ENCODE results near the gene CRYGA. TPM values are rescaled to one million over a fixed set of nuclear protein-coding genes. Genes with fewer than 3 reads are reported as not detected.
A peak's percentile ranks its signal among the peaks of the same experiment; 100 is the strongest.

The CRYGA gene
- total RNA-seq, 2 experiments from 2014 or later: not detected

DNA sequence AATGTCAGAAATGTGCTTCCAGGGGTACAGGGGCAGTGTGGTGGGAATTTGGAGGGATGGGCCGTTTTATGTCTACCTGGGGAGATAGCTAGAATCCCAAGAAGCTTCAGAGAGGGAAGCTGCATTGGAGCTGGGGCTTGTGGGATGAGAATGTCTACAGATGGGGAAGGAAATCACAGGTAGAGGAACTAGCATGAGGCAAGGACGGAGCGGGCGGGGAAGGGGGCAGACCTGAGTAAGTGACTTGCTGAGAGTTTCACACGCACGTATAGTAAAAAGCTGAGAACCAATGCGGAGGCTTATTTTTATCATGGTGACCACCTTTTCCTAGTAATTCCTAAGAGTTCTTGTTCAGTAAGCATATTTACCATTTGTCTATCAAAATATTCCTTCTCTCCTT, 20.1 kb upstream of the CRYGA start:
- Mint-ChIP-seq H3K4me3 (no peak overlapping the region), H3K4me1 (peaks cover 5% of the 10 kb centered on the region), H3K27me3 (peaks cover 33% of the 10 kb centered on the region), H3K36me3 (no peaks in the 10 kb centered on the region), H3K27ac (no peak overlapping the region), H3K9me3 (no peaks in the 10 kb centered on the region)
- no peak for ATAC-seq (ENCODE audit: low read depth)
- no peak for DNase-seq
- POLR2A ChIA-PET: no interaction called here

DNA sequence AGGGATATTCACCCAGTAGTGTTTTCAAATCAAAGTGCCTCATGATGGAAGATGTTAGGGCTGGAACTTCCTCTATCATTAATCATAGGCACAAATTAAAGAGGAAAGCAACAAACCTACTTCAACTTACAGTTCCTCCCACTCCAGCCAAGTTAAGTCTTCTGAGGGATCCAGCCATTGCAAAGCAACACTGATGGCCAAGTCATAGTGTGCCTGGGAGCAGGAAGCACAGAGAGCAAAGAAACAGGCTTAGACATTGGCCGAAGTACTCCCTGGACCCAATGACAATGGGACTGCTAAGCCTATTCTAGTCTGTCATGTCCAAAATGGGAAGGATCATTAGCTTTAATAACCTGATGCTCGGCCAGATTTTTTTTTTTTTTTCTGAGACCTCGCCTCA, 19.4 kb upstream of the CRYGA start:
- Mint-ChIP-seq H3K4me3 (no peak overlapping the region), H3K36me3 (no peaks in the 10 kb centered on the region), H3K9me3 (no peaks in the 10 kb centered on the region), H3K4me1 (peaks cover 5% of the 10 kb centered on the region), H3K27me3 (peaks cover 33% of the 10 kb centered on the region), H3K27ac (no peak overlapping the region)
- DNase-seq (no peak), ATAC-seq (ENCODE audit: low read depth) (no peak)
- POLR2A ChIA-PET: no interaction called here

DNA sequence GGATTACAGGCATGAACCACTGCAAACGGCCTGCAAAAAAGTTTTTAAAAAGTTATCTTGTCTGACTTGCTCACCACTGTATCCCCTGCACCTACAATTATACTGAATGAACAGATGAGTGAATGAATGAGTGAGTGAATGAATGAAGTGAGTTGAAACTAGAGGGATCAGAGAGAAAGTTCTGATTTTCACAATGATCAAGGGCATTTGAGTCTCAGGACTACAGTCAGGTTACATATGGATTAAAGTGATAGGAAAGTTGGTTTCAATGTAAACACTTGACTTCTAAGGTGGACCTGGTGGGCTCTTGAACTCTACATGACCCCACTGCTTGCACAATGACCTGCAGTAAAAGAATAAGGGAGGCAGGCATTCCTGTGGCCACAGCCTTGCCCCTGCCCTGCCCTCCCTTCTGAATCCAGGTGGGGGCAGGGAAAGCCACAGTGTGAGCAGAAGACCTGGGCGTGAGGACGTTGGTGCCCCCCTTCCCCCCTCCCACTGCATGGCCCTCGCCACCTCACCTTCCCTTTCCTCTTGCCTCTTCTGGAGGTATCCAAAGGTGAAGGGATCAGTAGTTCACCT, 15.7 kb upstream of the CRYGA start:
- ATAC-seq (ENCODE audit: low read depth): no peak
- no peak overlapping the region for H3K27ac Mint-ChIP-seq
- no peak for DNase-seq
- no peaks in the 10 kb centered on the region for H3K9me3 Mint-ChIP-seq
- H3K4me3 Mint-ChIP-seq: no peak overlapping the region
- peaks cover 3% of the 10 kb centered on the region for H3K4me1 Mint-ChIP-seq
- H3K36me3 Mint-ChIP-seq: no peaks in the 10 kb centered on the region
- POLR2A ChIA-PET: no interaction called here
- peaks cover 22% of the 10 kb centered on the region for H3K27me3 Mint-ChIP-seq

DNA sequence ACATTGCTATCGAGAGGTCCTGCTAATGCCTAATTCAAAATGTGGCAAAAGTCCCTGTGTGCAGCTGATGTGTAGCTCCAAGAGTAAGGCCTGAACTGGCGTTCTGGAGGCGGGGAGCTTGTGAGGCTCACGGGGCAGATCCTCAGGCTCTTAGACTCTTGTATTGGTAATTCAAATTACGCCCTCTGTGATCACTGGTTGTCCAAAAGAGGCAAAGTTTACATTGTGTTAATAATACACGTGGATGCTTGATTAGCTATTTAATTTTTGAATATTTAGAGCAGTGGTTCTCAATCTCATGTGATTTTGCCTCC, 12.4 kb upstream of the CRYGA start:
- no peak for ATAC-seq (ENCODE audit: low read depth)
- Mint-ChIP-seq H3K4me1 (peaks cover 5% of the 10 kb centered on the region), H3K9me3 (no peaks in the 10 kb centered on the region), H3K27me3 (peaks cover 9% of the 10 kb centered on the region), H3K4me3 (no peak overlapping the region), H3K36me3 (no peaks in the 10 kb centered on the region), H3K27ac (no peak overlapping the region)
- POLR2A ChIA-PET: interaction anchor here (1.1 kb wide), 1 partner anchor 91 kb away, joined by 3 read pairs; no protein-coding TSS in a partner anchor
- DNase-seq: no peak

DNA sequence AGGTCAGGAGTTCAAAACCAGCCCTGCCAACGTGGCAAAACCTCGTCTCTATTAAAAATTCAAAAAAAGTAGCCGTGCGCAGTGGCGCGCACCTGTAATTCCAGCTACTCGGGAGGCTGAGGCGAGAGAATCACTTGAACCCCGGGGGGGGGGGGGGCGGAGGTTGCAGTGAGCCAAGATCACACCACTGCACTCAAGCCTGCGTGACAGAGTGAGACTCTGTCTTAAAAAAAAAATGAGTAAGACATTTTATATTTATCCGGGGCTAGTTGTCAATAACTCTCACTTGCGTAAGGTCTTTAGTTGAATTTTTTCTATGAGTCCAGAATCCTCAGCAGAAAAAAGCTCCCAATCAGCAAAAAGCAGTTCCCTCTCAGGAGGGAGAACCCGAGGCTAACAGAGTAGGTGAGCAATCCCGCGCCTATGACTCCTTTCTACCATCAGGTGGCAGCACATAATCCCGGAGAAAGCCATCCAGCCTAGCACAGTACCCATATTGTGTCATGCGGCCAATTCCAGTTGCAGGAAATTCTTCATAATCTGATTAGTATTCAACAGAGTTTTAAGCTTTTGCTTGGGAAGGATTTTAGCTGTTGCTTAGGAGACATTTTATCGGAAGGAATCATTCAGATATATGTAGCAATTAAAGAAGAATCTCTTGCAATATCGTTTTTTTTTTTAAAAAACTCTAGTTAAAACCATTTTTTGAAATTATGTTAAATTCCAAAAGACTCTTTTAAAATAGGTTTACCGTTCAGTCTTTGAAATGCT, 11.9 kb upstream of the CRYGA start:
- peaks cover 5% of the 10 kb centered on the region for H3K4me1 Mint-ChIP-seq
- no peaks in the 10 kb centered on the region for H3K9me3 Mint-ChIP-seq
- peaks cover 10% of the 10 kb centered on the region for H3K27me3 Mint-ChIP-seq
- H3K36me3 Mint-ChIP-seq: no peaks in the 10 kb centered on the region
- peak; percentile 35 for DNase-seq
- no peak overlapping the region for H3K27ac Mint-ChIP-seq
- H3K4me3 Mint-ChIP-seq: no peak overlapping the region
- peak; percentile 91 for ATAC-seq (ENCODE audit: low read depth)
- POLR2A ChIA-PET: interaction anchor here (1.1 kb wide), 1 partner anchor 91 kb away, joined by 3 read pairs; no protein-coding TSS in a partner anchor

DNA sequence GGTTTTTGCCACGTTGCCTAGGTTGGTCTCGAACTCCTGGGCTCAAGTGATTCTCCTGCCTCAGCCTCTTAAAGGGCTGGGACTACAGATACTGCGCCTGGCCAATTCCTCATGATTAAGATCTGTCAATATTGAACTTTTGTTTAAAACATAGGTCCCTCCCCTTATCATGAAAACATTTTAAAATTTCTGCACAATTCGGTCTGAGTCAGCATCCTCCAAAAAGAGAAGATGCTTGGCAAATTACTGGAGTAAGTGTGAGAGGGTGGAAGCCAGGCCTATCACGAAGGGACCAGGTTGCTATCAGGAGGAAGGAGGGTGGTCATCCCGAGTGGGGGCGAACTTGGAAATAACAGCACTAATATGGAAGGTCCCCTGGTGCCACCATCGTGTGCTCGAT, 10.8 kb upstream of the CRYGA start:
- no peak for ATAC-seq (ENCODE audit: low read depth)
- DNase-seq: no peak
- H3K9me3 Mint-ChIP-seq: no peaks in the 10 kb centered on the region
- H3K27me3 Mint-ChIP-seq: peaks cover 17% of the 10 kb centered on the region
- POLR2A ChIA-PET: no interaction called here
- H3K4me3 Mint-ChIP-seq: no peak overlapping the region
- peaks cover 5% of the 10 kb centered on the region for H3K4me1 Mint-ChIP-seq
- no peak overlapping the region for H3K27ac Mint-ChIP-seq
- H3K36me3 Mint-ChIP-seq: no peaks in the 10 kb centered on the region

DNA sequence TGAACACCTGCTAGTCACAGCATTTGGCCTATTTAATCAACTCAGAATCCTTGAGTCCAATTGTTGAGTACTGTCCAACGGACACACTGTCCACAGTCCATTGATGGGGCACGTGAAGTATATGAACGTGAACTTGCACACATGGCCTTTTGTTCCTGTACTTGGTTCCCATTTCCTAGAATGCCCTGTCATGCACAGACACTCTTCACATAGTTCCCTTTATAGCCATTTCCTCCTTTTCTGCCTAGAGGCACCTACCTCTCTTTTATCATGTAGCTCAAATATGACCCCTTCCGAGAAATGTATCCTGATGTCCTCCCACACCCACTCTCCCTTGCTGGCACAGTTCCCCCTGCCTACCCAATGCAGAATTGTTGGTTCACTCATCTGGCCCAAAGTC, 8.7 kb upstream of the CRYGA start:
- POLR2A ChIA-PET: no interaction called here
- H3K9me3 Mint-ChIP-seq: no peaks in the 10 kb centered on the region
- no peak overlapping the region for H3K4me3 Mint-ChIP-seq
- peaks cover 5% of the 10 kb centered on the region for H3K4me1 Mint-ChIP-seq
- DNase-seq: no peak
- H3K36me3 Mint-ChIP-seq: no peaks in the 10 kb centered on the region
- no peak for ATAC-seq (ENCODE audit: low read depth)
- no peak overlapping the region for H3K27ac Mint-ChIP-seq
- H3K27me3 Mint-ChIP-seq: peaks cover 19% of the 10 kb centered on the region

DNA sequence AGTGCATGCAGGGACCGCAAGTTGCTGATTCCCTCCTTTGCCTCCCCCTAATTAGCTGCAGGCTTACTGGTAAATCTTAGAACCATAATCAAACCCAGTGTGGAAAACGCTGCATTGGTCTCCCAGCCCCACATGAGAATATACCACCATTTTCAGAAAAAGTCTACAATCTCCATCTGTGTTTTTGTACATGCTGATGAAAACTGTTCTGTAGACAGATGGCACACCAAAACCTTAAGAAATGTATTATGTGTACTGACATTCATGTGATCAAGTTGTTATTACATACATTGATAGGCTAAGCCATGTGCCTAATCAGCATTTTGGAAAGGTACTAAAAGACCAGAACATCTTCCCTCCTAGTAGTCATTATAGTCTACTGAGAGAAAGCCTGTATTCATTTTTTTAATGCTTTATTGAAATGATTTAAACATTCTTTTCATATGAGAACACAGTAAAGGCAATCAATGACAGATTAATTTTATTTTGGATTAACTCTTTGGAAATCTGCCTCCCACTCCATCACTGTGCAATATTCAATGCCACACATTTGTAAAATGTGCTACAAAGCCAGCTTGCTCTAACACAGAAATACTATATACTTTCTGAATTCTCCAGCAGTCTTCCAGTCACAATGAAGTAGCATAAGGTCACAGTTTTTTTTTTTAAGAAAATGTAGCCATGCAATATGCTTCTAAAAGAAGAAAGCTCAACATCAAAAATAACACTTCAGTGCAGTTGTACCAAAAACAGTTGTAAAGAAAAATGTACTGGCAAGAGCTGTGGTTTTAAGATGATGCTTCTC, 1.8 kb upstream of the CRYGA start:
- ATAC-seq (ENCODE audit: low read depth) (no peak), DNase-seq (no peak)
- H3K27ac Mint-ChIP-seq: no peak overlapping the region
- H3K4me3 Mint-ChIP-seq: no peak overlapping the region
- H3K9me3 Mint-ChIP-seq: no peaks in the 10 kb centered on the region
- POLR2A ChIA-PET: interaction anchor here (1.3 kb wide), 1 partner anchor 64 kb away, joined by 4 read pairs; no protein-coding TSS in a partner anchor
- peaks cover 28% of the 10 kb centered on the region for H3K27me3 Mint-ChIP-seq
- H3K36me3 Mint-ChIP-seq: no peaks in the 10 kb centered on the region
- H3K4me1 Mint-ChIP-seq: no peaks in the 10 kb centered on the region

DNA sequence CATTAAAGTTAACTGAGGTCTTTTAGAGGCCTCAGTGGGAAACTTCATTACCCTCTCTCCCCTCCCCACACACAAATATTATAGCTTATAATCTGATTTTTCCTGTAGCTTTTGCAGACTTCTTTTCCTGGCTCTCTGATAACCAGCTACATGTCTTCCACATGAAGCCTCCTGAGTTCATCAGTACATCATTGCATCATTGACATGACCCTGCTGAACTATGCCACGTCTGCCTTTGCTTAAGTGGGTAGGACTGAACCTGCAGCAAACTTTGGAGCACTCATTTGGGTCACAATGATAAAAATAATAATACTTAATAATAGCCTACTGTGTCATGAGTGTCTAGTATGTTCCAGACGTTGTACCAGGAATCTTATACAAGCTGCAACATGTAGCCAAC, 7.0 kb downstream of the CRYGA start:
- no peak overlapping the region for H3K27ac Mint-ChIP-seq
- no peaks in the 10 kb centered on the region for H3K4me1 Mint-ChIP-seq
- ATAC-seq (ENCODE audit: low read depth) (no peak), DNase-seq (no peak)
- H3K4me3 Mint-ChIP-seq: no peak overlapping the region
- POLR2A ChIA-PET: no interaction called here
- no peaks in the 10 kb centered on the region for H3K9me3 Mint-ChIP-seq
- no peaks in the 10 kb centered on the region for H3K36me3 Mint-ChIP-seq
- peaks cover 22% of the 10 kb centered on the region for H3K27me3 Mint-ChIP-seq

DNA sequence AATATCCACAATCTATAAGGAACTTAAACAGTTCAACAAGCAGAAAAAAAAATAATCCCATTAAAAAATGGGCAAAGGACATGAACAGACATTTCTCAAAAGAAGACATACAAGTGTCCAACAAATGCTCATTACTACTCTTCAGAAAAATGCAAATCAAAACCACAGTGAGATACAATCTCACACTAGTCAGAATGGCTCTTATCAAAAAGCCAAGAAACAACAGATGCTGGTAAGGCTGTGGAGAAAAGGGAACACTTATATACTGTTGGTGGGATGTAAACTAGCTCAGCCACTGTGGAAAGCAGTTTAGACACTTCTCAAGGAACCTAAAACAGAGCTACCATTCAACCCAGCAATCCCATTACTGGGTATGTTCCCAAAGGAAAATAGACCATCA, 10.2 kb downstream of the CRYGA start:
- H3K27ac Mint-ChIP-seq: no peak overlapping the region
- POLR2A ChIA-PET: no interaction called here
- DNase-seq (no peak), ATAC-seq (ENCODE audit: low read depth) (no peak)
- peaks cover 29% of the 10 kb centered on the region for H3K27me3 Mint-ChIP-seq
- H3K9me3 Mint-ChIP-seq: no peaks in the 10 kb centered on the region
- H3K4me3 Mint-ChIP-seq: no peak overlapping the region
- no peaks in the 10 kb centered on the region for H3K4me1 Mint-ChIP-seq
- no peaks in the 10 kb centered on the region for H3K36me3 Mint-ChIP-seq

DNA sequence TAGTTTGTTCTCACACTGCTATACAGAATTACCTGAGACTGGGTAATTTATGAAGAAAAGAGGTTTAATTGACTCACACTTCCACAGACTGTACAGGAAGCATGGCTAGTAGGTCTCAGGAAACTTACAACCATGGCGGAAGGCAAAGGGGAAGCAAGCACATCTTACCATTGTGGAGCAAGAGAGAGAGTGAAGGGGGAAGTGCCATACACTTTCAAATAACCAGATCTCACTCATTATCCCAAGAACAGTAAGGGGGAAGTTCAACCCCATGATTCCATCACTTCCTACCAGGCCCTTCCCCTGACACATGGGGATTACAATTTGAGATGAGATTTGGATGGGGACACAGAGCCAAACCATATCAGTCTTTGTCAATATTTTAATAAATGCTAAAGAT, 12.4 kb downstream of the CRYGA start:
- Mint-ChIP-seq H3K36me3 (no peaks in the 10 kb centered on the region), H3K4me1 (no peaks in the 10 kb centered on the region), H3K9me3 (no peaks in the 10 kb centered on the region), H3K27me3 (peaks cover 23% of the 10 kb centered on the region), H3K27ac (no peak overlapping the region), H3K4me3 (no peak overlapping the region)
- POLR2A ChIA-PET: no interaction called here
- ATAC-seq (ENCODE audit: low read depth) (no peak), DNase-seq (no peak)

DNA sequence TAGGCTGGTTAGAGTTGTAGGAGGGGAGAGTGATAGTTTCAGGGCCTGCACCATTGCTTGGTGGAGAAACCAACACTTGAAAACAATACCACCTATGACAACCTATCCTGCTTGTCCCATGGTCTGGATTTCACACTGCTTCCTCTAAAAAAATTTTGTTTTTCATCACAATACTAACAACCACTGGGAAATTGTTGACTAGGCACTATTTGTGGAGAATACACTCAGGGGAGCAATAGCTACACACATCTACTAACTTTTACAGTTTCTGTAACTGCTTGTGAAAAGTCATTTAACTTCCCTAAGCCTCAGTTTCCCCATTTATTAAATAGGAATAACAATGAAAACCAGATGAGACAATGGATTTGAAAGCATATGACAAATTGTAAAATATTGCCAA, 13.3 kb downstream of the CRYGA start:
- Mint-ChIP-seq H3K27ac (no peak overlapping the region), H3K9me3 (no peaks in the 10 kb centered on the region), H3K27me3 (peaks cover 17% of the 10 kb centered on the region), H3K4me1 (no peaks in the 10 kb centered on the region), H3K36me3 (no peaks in the 10 kb centered on the region), H3K4me3 (no peak overlapping the region)
- no peak for ATAC-seq (ENCODE audit: low read depth)
- POLR2A ChIA-PET: no interaction called here
- no peak for DNase-seq

DNA sequence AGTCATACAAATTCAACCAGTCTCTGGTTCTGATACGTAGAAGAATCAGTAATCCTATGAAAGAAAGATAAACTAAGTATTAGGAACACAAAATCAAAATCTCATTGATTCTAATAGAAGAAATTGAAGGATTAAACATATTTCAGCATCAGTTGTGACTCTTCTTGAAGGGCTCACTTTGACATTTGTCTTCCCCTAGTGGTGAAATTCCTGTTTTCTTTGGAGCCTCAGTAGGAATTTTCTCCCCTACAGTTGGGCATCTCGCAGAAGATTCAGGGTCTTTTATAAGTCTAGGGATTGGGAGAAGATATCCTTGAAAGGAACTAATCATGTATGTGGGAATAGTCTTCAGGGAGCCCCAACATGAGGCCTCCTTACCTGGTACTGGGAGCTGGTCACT, 14.6 kb downstream of the CRYGA start:
- no peaks in the 10 kb centered on the region for H3K4me1 Mint-ChIP-seq

DNA sequence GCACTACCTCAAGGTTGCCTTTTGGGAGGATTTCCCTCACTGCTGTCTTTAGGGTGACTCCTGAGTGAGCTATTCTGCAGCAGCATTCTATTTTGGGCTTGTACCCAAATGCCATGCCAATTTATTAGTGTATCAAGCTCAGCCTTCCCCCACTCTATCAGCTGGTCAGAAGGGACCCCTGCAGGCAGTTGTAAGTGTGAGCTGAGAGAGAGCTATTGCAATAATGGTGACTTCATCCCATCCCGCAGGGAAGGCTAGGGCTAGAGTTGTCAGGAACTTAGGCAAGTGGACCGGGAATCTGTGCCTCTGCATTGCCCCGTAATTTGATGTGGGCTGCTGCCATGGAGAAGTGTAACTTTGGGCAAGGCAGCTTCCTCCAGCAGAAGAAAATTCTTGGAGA, 15.6 kb downstream of the CRYGA start:
- Mint-ChIP-seq H3K4me3 (no peak overlapping the region), H3K9me3 (peaks cover 2% of the 10 kb centered on the region), H3K27ac (no peak overlapping the region), H3K4me1 (no peaks in the 10 kb centered on the region), H3K36me3 (no peaks in the 10 kb centered on the region), H3K27me3 (peaks cover 16% of the 10 kb centered on the region)
- ATAC-seq (ENCODE audit: low read depth) (no peak), DNase-seq (no peak)
- POLR2A ChIA-PET: no interaction called here

More for the DNA sequence above, 14.6 kb downstream of the CRYGA start:
- H3K36me3 Mint-ChIP-seq: no peaks in the 10 kb centered on the region
- peaks cover 17% of the 10 kb centered on the region for H3K27me3 Mint-ChIP-seq
- POLR2A ChIA-PET: no interaction called here
- peaks cover 2% of the 10 kb centered on the region for H3K9me3 Mint-ChIP-seq
- no peak overlapping the region for H3K4me3 Mint-ChIP-seq
- DNase-seq: no peak
- no peak for ATAC-seq (ENCODE audit: low read depth)
- no peak overlapping the region for H3K27ac Mint-ChIP-seq
